Progenitor cell of endocrine pancreas (in vitro differentiated cells): ENCODE measurements around the gene RNF149. TPM values are rescaled to one million over a fixed set of nuclear protein-coding genes. Genes with fewer than 3 reads are reported as not detected.
A peak's percentile ranks its signal among the peaks of the same experiment; 100 is the strongest.

Source experiments
- DNase-seq: peaks from one replicate; pipeline ENCODE4 v3.0.0; 2021; ENCODE audit warnings: low spot score; ENCODE audit not compliant: unreplicated experiment
- H3K27ac Mint-ChIP-seq: 2 replicates; pipeline ENCODE4 v1.8.0; 2021; ENCODE audit warnings: mild to moderate bottlenecking, moderate library complexity, mixed read lengths
- H3K27me3 Mint-ChIP-seq: 2 replicates; pipeline ENCODE4 v1.8.0; 2021; ENCODE audit warnings: mixed read lengths
- H3K36me3 Mint-ChIP-seq: 2 replicates; pipeline ENCODE4 v1.8.0; 2022; ENCODE audit warnings: mixed read lengths; ENCODE audit not compliant: insufficient read depth
- H3K4me1 Mint-ChIP-seq: 2 replicates; pipeline ENCODE4 v1.8.0; 2021; ENCODE audit warnings: low read depth, mixed read lengths
- H3K4me3 Mint-ChIP-seq: 2 replicates; pipeline ENCODE4 v1.8.0; 2021; ENCODE audit warnings: low read depth, mild to moderate bottlenecking, moderate library complexity, mixed read lengths
- H3K9me3 Mint-ChIP-seq: 2 replicates; pipeline ENCODE4 v1.8.0; 2021; ENCODE audit warnings: low read depth, mixed read lengths
- CTCF ChIP-seq: fragments of 200-600 bp; sonication (generic); IDR thresholded peaks from one replicate; pipeline ENCODE4 v1.5.0; 2021; ENCODE audit warnings: antibody characterized with exemption, mild to moderate bottlenecking; ENCODE audit not compliant: unreplicated experiment
- total RNA-seq: library from RNA; stranded (reverse); gene quantifications from 2 replicates; pipeline ENCODE4 v1.2.1, GENCODE V29; 2021

Gene RNF149
- total RNA-seq, 1 donor from 2014 or later = 51.5 TPM

- Mint-ChIP-seq H3K27me3 (no peaks in the 10 kb centered on the region), H3K27ac (no peak overlapping the region), H3K36me3 (peaks cover 14% of the 10 kb centered on the region)
Measured at GRCh38 chr2:101286684-101287083, 21.8 kb downstream of the RNF149 start.

GRCh38 chr2:101282980-101283379 is 25.5 kb downstream of the RNF149 start:
- peaks cover 28% of the 10 kb centered on the region for H3K36me3 Mint-ChIP-seq
- no peaks in the 10 kb centered on the region for H3K9me3 Mint-ChIP-seq
- no peak overlapping the region for H3K27ac Mint-ChIP-seq
- DNase-seq = no peak
- no peak overlapping the region for H3K4me3 Mint-ChIP-seq
- H3K4me1 Mint-ChIP-seq = no peaks in the 10 kb centered on the region
- no peaks in the 10 kb centered on the region for H3K27me3 Mint-ChIP-seq
- TF ChIP-seq CTCF = no peak

More at GRCh38 chr2:101286684-101287083, 21.8 kb downstream of the RNF149 start:
- DNase-seq = no peak
- Mint-ChIP-seq H3K4me3 (no peak overlapping the region), H3K4me1 (no peaks in the 10 kb centered on the region), H3K9me3 (no peaks in the 10 kb centered on the region)
- TF ChIP-seq CTCF = no peak

- Mint-ChIP-seq H3K9me3 (no peaks in the 10 kb centered on the region), H3K4me3 (no peak overlapping the region), H3K27ac (peak overlapping the region; percentile 47), H3K36me3 (peaks cover 28% of the 10 kb centered on the region), H3K27me3 (no peaks in the 10 kb centered on the region), H3K4me1 (no peaks in the 10 kb centered on the region)
- no peak for DNase-seq
- TF ChIP-seq CTCF = no peak
Measured at GRCh38 chr2:101281482-101281881, 27.0 kb downstream of the RNF149 start.

GRCh38 chr2:101278925-101279324 is 29.6 kb downstream of the RNF149 start:
- Mint-ChIP-seq H3K36me3 (peaks cover 34% of the 10 kb centered on the region), H3K9me3 (no peaks in the 10 kb centered on the region), H3K4me3 (no peak overlapping the region), H3K4me1 (no peaks in the 10 kb centered on the region), H3K27me3 (no peaks in the 10 kb centered on the region), H3K27ac (no peak overlapping the region)
- TF ChIP-seq CTCF = no peak
- DNase-seq = no peak

- DNase-seq = no peak
- Mint-ChIP-seq H3K27me3 (no peaks in the 10 kb centered on the region), H3K4me3 (no peak overlapping the region), H3K36me3 (peaks cover 32% of the 10 kb centered on the region), H3K27ac (no peak overlapping the region), H3K9me3 (no peaks in the 10 kb centered on the region), H3K4me1 (peaks cover 5% of the 10 kb centered on the region)
- TF ChIP-seq CTCF = no peak
Measured at GRCh38 chr2:101277111-101277510, 31.4 kb downstream of the RNF149 start.
